HFFc6 (cell line): Measurements from ENCODE around the gene DYNC1I1. TPM values are rescaled to one million over a fixed set of nuclear protein-coding genes. Genes with fewer than 3 reads are reported as not detected.
A peak's percentile ranks its signal among the peaks of the same experiment; 100 is the strongest.

Source experiments
- DNase-seq: peaks from one replicate; pipeline ENCODE4 v3.0.0-alpha.2; 2018
- H3K27ac Mint-ChIP-seq: 2 replicates; pipeline ENCODE4 v1.8.0; 2020; ENCODE audit warnings: mild to moderate bottlenecking, mixed read lengths
- H3K27me3 Mint-ChIP-seq: 2 replicates; pipeline ENCODE4 v1.8.0; 2021; ENCODE audit warnings: mild to moderate bottlenecking, moderate library complexity, mixed read lengths; ENCODE audit not compliant: insufficient read depth
- H3K36me3 Mint-ChIP-seq: 2 replicates; pipeline ENCODE4 v1.8.0; 2021; ENCODE audit warnings: low read depth, mixed read lengths
- H3K4me1 Mint-ChIP-seq: 2 replicates; pipeline ENCODE4 v1.8.0; 2020; ENCODE audit warnings: low read depth, mixed read lengths
- H3K4me3 Mint-ChIP-seq: 2 replicates; pipeline ENCODE4 v1.8.0; 2020; ENCODE audit warnings: mild to moderate bottlenecking, moderate library complexity, mixed read lengths
- H3K9me3 Mint-ChIP-seq: 2 replicates; pipeline ENCODE4 v1.8.0; 2020; ENCODE audit warnings: mild to moderate bottlenecking, mixed read lengths
- CTCF ChIP-seq: fragments of 200-600 bp; sonication (generic); IDR thresholded peaks from 2 replicates; pipeline ENCODE4 v1.5.0; 2021; ENCODE audit warnings: antibody characterized with exemption, mild to moderate bottlenecking
- total RNA-seq, 6 experiments: library from RNA; stranded (reverse); fragmentation: NEBNext Ultra II Directional; extraction: Animal tissue kit (Norgen Biotek cat#: 25700); gene quantifications; 2 replicates in 1 of 6; 3 replicates in 5 of 6; pipeline ENCODE4 v1.2.3, GENCODE V29; 2021

DYNC1I1 gene
- total RNA-seq, 6 experiments from 2014 or later = 0.08 to 0.34 (median 0.14) TPM; not detected in 1

DNA sequence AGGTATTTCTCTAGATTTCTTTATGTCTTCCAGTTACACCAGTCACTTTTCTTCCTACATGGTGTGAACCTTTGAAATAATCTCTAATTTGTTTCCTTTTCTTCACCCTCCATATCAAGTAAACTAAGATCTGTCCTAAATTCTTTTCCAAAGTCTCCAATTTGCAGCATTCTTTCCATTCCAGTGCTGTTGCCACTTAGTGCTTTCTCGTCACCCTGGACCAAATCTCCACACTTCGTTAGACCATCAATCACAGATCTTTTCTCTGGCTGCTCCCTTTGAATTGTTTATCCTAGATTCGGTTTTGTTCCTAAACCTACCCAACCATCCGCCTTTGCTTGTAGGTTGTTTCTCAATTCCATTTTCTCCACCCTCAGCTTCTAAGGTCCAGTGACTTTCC, 74.7 kb downstream of the DYNC1I1 start:
- no peak for DNase-seq
- H3K27ac Mint-ChIP-seq = no peak overlapping the region
- H3K36me3 Mint-ChIP-seq = no peaks in the 10 kb centered on the region
- peaks cover 3% of the 10 kb centered on the region for H3K9me3 Mint-ChIP-seq
- H3K27me3 Mint-ChIP-seq = no peaks in the 10 kb centered on the region
- no peak for TF ChIP-seq CTCF
- no peak overlapping the region for H3K4me3 Mint-ChIP-seq
- no peaks in the 10 kb centered on the region for H3K4me1 Mint-ChIP-seq

DNA sequence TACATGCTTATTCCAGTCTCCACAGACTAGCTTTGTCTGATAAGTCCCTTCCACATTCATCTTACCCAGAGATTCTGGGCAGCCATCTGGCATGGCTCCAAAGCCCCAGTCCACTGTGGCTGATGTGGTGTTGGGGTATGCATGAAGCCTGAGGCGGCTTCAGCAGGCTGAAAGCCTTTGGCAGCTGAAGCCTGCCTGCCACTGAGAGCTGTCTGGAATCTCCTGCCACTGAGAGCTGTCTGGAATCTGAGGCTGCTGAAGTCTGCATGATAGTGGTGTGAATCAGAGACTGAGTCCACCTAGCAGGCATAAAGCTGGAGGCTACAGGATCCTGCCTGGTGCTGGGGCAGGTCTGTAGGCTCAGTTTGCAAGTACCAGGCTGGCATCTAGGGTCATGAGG, 87.1 kb downstream of the DYNC1I1 start:
- peaks cover 15% of the 10 kb centered on the region for H3K9me3 Mint-ChIP-seq
- DNase-seq = peak; percentile 13
- peaks cover 16% of the 10 kb centered on the region; the same call in 1 of the 2 replicates for H3K4me1 Mint-ChIP-seq
- no peaks in the 10 kb centered on the region; the same call in 1 of the 2 replicates for H3K27me3 Mint-ChIP-seq
- H3K4me3 Mint-ChIP-seq = no peak overlapping the region
- no peaks in the 10 kb centered on the region for H3K36me3 Mint-ChIP-seq
- TF ChIP-seq CTCF = no peak
- H3K27ac Mint-ChIP-seq = no peak overlapping the region

GRCh38 chr7:95861041-95861440, 88.7 kb downstream of the DYNC1I1 start:
- H3K4me1 Mint-ChIP-seq = peaks cover 16% of the 10 kb centered on the region; the same call in 1 of the 2 replicates
- no peak for DNase-seq
- H3K27me3 Mint-ChIP-seq = no peaks in the 10 kb centered on the region; the same call in 1 of the 2 replicates
- TF ChIP-seq CTCF = no peak
- no peaks in the 10 kb centered on the region for H3K36me3 Mint-ChIP-seq
- peak overlapping the region; percentile 3; the same call in 1 of the 2 replicates for H3K27ac Mint-ChIP-seq
- H3K4me3 Mint-ChIP-seq = no peak overlapping the region; the same call in 1 of the 2 replicates
- peaks cover 15% of the 10 kb centered on the region for H3K9me3 Mint-ChIP-seq

DNA sequence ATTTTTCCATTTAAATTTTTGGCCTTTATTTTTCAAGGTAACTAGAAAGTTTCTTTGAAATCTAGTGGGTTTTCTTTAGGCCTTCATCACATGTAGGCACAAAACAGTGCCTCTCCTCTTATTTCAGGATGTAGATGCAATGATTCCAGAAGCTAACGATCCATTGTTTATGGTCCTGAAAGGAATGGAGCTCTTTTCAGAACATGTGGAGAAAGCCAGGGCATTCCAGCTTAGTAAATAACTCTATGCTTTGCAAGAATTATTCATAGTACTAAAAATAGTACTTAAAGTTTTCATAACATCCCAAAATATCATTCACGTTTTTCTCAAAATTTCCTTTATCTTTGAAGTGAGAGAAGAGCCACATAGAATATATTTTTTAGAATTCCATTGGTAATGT, 91.3 kb downstream of the DYNC1I1 start:
- Mint-ChIP-seq H3K27me3 (no peaks in the 10 kb centered on the region; the same call in 1 of the 2 replicates), H3K36me3 (no peaks in the 10 kb centered on the region), H3K27ac (no peak overlapping the region), H3K4me1 (peaks cover 16% of the 10 kb centered on the region; the same call in 1 of the 2 replicates), H3K9me3 (peaks cover 15% of the 10 kb centered on the region), H3K4me3 (no peak overlapping the region)
- no peak for DNase-seq
- TF ChIP-seq CTCF = no peak

DNA sequence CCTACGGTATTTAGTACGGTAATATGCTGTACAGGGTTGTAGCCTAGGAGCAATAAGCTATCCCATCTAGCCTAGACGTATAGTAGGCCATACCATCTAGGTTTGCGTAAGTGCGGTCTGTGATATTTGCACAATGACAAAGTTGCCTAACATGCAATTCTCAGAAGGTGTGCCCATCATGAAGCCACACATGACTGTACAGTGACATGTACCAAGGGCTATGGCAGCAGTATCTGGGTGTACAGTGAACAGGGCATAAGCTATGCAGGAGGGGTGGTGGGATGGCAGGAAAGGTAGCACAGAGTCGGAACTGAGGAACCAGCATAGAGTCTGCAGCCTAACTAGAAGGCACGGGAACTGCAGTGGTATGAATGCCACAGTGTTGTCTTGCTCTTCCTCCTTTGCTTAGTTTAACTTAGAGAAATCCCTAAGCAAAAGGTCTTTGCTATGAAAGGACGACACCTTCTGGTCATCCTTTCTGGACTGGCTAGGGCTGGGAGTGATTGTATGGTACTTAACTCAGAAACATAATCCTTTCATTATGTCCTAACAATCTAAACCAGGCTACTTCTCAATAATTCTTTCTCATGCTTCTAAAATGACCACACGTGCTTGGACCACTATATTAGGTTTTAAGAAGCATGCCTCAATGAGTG, 93.5 kb downstream of the DYNC1I1 start:
- Mint-ChIP-seq H3K4me1 (peaks cover 7% of the 10 kb centered on the region; the same call in 1 of the 2 replicates), H3K9me3 (peaks cover 5% of the 10 kb centered on the region; the same call in 1 of the 2 replicates), H3K36me3 (no peaks in the 10 kb centered on the region), H3K27ac (no peak overlapping the region), H3K4me3 (no peak overlapping the region), H3K27me3 (peaks cover 5% of the 10 kb centered on the region)
- DNase-seq = peak; percentile 2
- peak; percentile 47; the same call in 1 of the 2 replicates for TF ChIP-seq CTCF
